Spleen (tissue), 7 donors: ENCODE data around the gene ZC3H18.
A peak's percentile ranks its signal among the peaks of the same experiment; 100 is the strongest.

Source experiments
- CTCF ChIP-seq, 11 experiments: fragments of 200-600 bp in 7 of 11; fragments of 450-650 bp in 4 of 11; sonication (generic) in 4 of 11; IDR thresholded peaks in 8 of 11; conservative IDR thresholded peaks in 3 of 11; 1 replicate in 7 of 11; 2 replicates in 4 of 11; pipeline versions ENCODE4 v1.4.0 to v1.8.0; 2016 to 2021; ENCODE audit warnings: antibody characterized with exemption in 11 of 11, inconsistent platforms in 4 of 11, mild to moderate bottlenecking in 1 of 11
- POLR2A ChIP-seq, 3 donors: fragments of 450-650 bp; IDR thresholded peaks; one replicate each; pipeline ENCODE4 v1.5.1; 2017; ENCODE audit warnings: antibody characterized with exemption in 3 of 3, mild to moderate bottlenecking in 1 of 3
- POLR2AphosphoS5 ChIP-seq, 3 donors: sonication (generic); formaldehyde crosslinking; IDR thresholded peaks; one replicate each; pipeline ENCODE4 v1.5.1; 2017; ENCODE audit warnings: antibody characterized with exemption in 3 of 3
- donor health status: DM: no; HTN: no; CAD: no; lungs with moderate emphysema.
- donor health status: DM: no; HTN: no; CAD: no.
- donor health status: DM: no; HTN: no; CAD: no.

- TF ChIP-seq POLR2AphosphoS5 (IDR thresholded peaks at IDR 0.05) (peak in 2 of 3 donors; percentile 7 to 30), CTCF (IDR thresholded peaks at IDR 0.05 in 8 of 11, conservative IDR thresholded peaks at IDR 0.05 in 3 of 11) (no peak), POLR2A (IDR thresholded peaks at IDR 0.05) (no peak)
Observed at GRCh38 chr16:88646345-88647034, 76.3 kb downstream of the ZC3H18 start.
